Measurements from ENCODE around the gene JMJD8. TPM values are rescaled to one million over a fixed set of nuclear protein-coding genes. Genes with fewer than 3 reads are reported as not detected.
A peak's percentile ranks its signal among the peaks of the same experiment; 100 is the strongest.
"Not testable (repeated sequence)": the region's sequence is repeated elsewhere in the genome, so short reads cannot be mapped to it uniquely, and the experiment has no call there.

The JMJD8 gene
- total RNA-seq, 1 donor from 2014 or later, result 63.4 TPM

- DNase-seq (ENCODE audit: low spot score), result no peak
Observed at GRCh38 chr16:692356-693108, 8.4 kb upstream of the JMJD8 start.

GRCh38 chr16:691242-691641, 7.1 kb upstream of the JMJD8 start:
- not testable (repeated sequence) for DNase-seq (ENCODE audit: low spot score)

GRCh38 chr16:689175-689897, 5.2 kb upstream of the JMJD8 start:
- DNase-seq (ENCODE audit: low spot score), result no peak

GRCh38 chr16:687499-687898, 3.4 kb upstream of the JMJD8 start:
- DNase-seq (ENCODE audit: low spot score), result no peak

- DNase-seq (ENCODE audit: low spot score), result no peak
Observed at GRCh38 chr16:686459-687260, 2.5 kb upstream of the JMJD8 start.

GRCh38 chr16:685967-686366, 1.8 kb upstream of the JMJD8 start:
- DNase-seq (ENCODE audit: low spot score), result no peak

GRCh38 chr16:684961-685696, 995 bp upstream of the JMJD8 start:
- DNase-seq (ENCODE audit: low spot score), result no peak

- DNase-seq (ENCODE audit: low spot score), result no peak
Observed at GRCh38 chr16:683396-684070, 601 bp downstream of the JMJD8 start.

GRCh38 chr16:682493-683395, 1.4 kb downstream of the JMJD8 start:
- no peak for DNase-seq (ENCODE audit: low spot score)

GRCh38 chr16:681746-682427, 2.2 kb downstream of the JMJD8 start:
- no peak for DNase-seq (ENCODE audit: low spot score)

GRCh38 chr16:680967-681745, 3.0 kb downstream of the JMJD8 start:
- DNase-seq (ENCODE audit: low spot score), result no peak

- no peak for DNase-seq (ENCODE audit: low spot score)
Observed at GRCh38 chr16:680625-680945, 3.5 kb downstream of the JMJD8 start.

- DNase-seq (ENCODE audit: low spot score), result peak; percentile 92
Observed at GRCh38 chr16:679814-680624, 4.1 kb downstream of the JMJD8 start, which contains the start of gene STUB1. TSS of gene STUB1 (plus strand) at chr16:680410. CDS start at chr16:680526, 116 bp downstream.

- peak; percentile 77 for DNase-seq (ENCODE audit: low spot score)
Observed at GRCh38 chr16:678858-679813, 5.0 kb downstream of the JMJD8 start.

- DNase-seq (ENCODE audit: low spot score), result no peak
Observed at GRCh38 chr16:678209-678857, 5.8 kb downstream of the JMJD8 start.
